GM12801 (cell line): Measurements from ENCODE around the gene VAPA.

Experiments used
- CTCF ChIP-seq: IDR thresholded peaks from one replicate; pipeline ENCODE4 v1.5.1; 2011; ENCODE audit warnings: control low read depth; ENCODE audit not compliant: insufficient read length; ENCODE audit errors: extremely low read depth

VAPA gene, protein sequence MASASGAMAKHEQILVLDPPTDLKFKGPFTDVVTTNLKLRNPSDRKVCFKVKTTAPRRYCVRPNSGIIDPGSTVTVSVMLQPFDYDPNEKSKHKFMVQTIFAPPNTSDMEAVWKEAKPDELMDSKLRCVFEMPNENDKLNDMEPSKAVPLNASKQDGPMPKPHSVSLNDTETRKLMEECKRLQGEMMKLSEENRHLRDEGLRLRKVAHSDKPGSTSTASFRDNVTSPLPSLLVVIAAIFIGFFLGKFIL

GRCh38 chr18:9913526-9914333 lies at the start of gene VAPA:
Gene VAPA (plus strand): TSS chr18:9914016. CDS start chr18:9914257, 241 bp downstream.
- TF ChIP-seq CTCF = no peak

GRCh38 chr18:9865764-9866490 lies 47.9 kb upstream of the VAPA start:
- TF ChIP-seq CTCF = no peak

- no peak for TF ChIP-seq CTCF
Observed at GRCh38 chr18:9866627-9867026, 47.2 kb upstream of the VAPA start.

DNA sequence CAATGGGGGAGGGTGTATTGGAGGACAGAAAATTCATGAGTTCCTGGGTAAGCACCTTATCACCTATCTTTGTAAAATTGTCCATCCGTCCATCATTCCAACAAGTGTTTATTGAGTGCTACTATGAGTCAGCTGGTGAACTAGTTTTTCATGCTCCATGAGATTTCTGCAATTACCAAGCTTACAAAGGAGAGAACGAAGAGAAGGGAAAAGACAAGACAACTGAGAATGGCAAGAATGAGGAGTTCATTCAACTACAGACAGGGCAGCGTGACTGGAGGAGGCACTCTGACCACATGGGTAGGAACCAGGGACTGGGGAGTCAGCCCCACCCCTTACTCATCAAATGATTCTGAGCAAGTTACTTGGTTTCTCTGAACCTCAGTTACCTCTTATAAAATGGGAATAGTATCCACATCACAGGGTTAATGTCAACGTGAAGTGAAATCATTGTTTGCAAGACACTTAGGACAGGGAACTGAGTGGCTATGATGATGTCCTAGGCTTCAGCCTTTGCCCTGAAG lies 46.7 kb upstream of the VAPA start:
- no peak for TF ChIP-seq CTCF

GRCh38 chr18:9868857-9869714 lies 44.7 kb upstream of the VAPA start:
- TF ChIP-seq CTCF = no peak

- no peak for TF ChIP-seq CTCF
Observed at GRCh38 chr18:9869715-9870430, 43.9 kb upstream of the VAPA start.
